Smooth muscle cell (in vitro differentiated cells): Measurements from ENCODE around the gene PKP1. TPM values are rescaled to one million over a fixed set of nuclear protein-coding genes. Genes with fewer than 3 reads are reported as not detected.

Experiments used
- DNase-seq: peaks from one replicate; lab custom pipeline; 2025; ENCODE audit not compliant: unreplicated experiment; lab: John Stamatoyannopoulos, UW
- H2AFZ ChIP-seq: fragments of 200-600 bp; sonication (generic); 2 replicates; pipeline ENCODE4 v1.6.0; 2016; ENCODE audit warnings: antibody characterized with exemption, low read depth, mild to moderate bottlenecking
- H3F3A ChIP-seq: fragments of 200-600 bp; sonication (generic); 2 replicates; pipeline ENCODE4 v1.6.0; 2017; ENCODE audit warnings: antibody characterized with exemption, low read depth
- H3K27ac ChIP-seq: fragments of 200-600 bp; sonication (generic); 2 replicates; pipeline ENCODE4 v1.5.1; 2016; ENCODE audit warnings: low read depth, mild to moderate bottlenecking
- H3K27me3 ChIP-seq: fragments of 200-600 bp; sonication (generic); 2 replicates; pipeline ENCODE4 v1.6.1; 2016; ENCODE audit warnings: low read depth, mild to moderate bottlenecking
- H3K36me3 ChIP-seq: fragments of 200-600 bp; sonication (generic); 2 replicates; pipeline ENCODE4 v1.5.1; 2016; ENCODE audit warnings: low read depth
- H3K4me1 ChIP-seq: fragments of 200-600 bp; sonication (generic); 2 replicates; pipeline ENCODE4 v1.5.1; 2016; ENCODE audit warnings: low read depth
- H3K4me2 ChIP-seq: fragments of 200-600 bp; sonication (generic); 2 replicates; pipeline ENCODE4 v1.6.0; 2016; ENCODE audit warnings: mild to moderate bottlenecking
- H3K4me3 ChIP-seq: fragments of 200-600 bp; sonication (generic); 2 replicates; pipeline ENCODE4 v1.5.1; 2016; ENCODE audit warnings: mild to moderate bottlenecking
- H3K79me2 ChIP-seq: fragments of 200-600 bp; sonication (generic); 2 replicates; pipeline ENCODE4 v1.6.0; 2016; ENCODE audit warnings: low read depth, mild to moderate bottlenecking
- H3K9ac ChIP-seq: fragments of 200-600 bp; sonication (generic); 2 replicates; pipeline ENCODE4 v1.6.0; 2016; ENCODE audit warnings: low read depth
- H3K9me3 ChIP-seq: fragments of 200-600 bp; sonication (generic); replicated peaks from 2 replicates; pipeline ENCODE4 v1.5.1; 2016; ENCODE audit warnings: low read depth
- H4K20me1 ChIP-seq: fragments of 200-600 bp; sonication (generic); 2 replicates; pipeline ENCODE4 v1.6.0; 2016; ENCODE audit warnings: low read depth
- CTCF ChIP-seq: fragments of 200-600 bp; sonication (generic); IDR thresholded peaks from 2 replicates; pipeline ENCODE4 v1.5.1; 2017; ENCODE audit warnings: borderline replicate concordance, mild to moderate bottlenecking, antibody characterized with exemption; ENCODE audit not compliant: insufficient read depth, poor library complexity, severe bottlenecking
- WGBS: methylation state at CpG from one replicate; pipeline ENCODE4 v1.1.7; 2016; ENCODE audit warnings: low lambda C conversion rate; 5-methylcytosine and 5-hydroxymethylcytosine counted together
- polyA plus RNA-seq: library from polyadenylated mRNA; unstranded; fragments of >200 nt; fragmentation: Nextera tagmentation; extraction: Ambion mirVana; gene quantifications from 2 replicates; pipeline ENCODE4 v1.2.1, GENCODE V29; 2016
- total RNA-seq: library from RNA; depleted of rRNA; stranded (reverse); fragments of >200 nt; gene quantifications from 2 replicates; pipeline ENCODE4 v1.2.3, GENCODE V29; 2014

Gene PKP1
- total and polyA plus RNA-seq, 2 experiments from 2014 or later = 26.9 to 52.5 TPM

- 75% methylated on average over 8 of the region's 8 CpGs for WGBS
- no peaks in the 10 kb centered on the region for H4K20me1 ChIP-seq
- H3K27me3 ChIP-seq = no peaks in the 10 kb centered on the region
- H3F3A ChIP-seq = peaks cover 16% of the 10 kb centered on the region
- TF ChIP-seq CTCF = no peak
- no peaks in the 10 kb centered on the region for H3K36me3 ChIP-seq
- H3K4me1 ChIP-seq = peaks cover 38% of the 10 kb centered on the region
- H3K9ac ChIP-seq = no peak overlapping the region
- no peaks in the 10 kb centered on the region for H3K9me3 ChIP-seq
- no peak overlapping the region for H3K4me2 ChIP-seq
- no peak overlapping the region for H3K27ac ChIP-seq
- no peak for DNase-seq
- no peak overlapping the region for H2AFZ ChIP-seq
- H3K4me3 ChIP-seq = no peak overlapping the region
- H3K79me2 ChIP-seq = peaks cover 20% of the 10 kb centered on the region
Measured at GRCh38 chr1:201291916-201292315, 8.6 kb downstream of the PKP1 start.

- no peaks in the 10 kb centered on the region for H4K20me1 ChIP-seq
- no peak for DNase-seq
- H3K4me3 ChIP-seq = no peak overlapping the region
- WGBS = 71% methylated on average over 2 of the region's 2 CpGs
- no peak overlapping the region for H2AFZ ChIP-seq
- peaks cover 16% of the 10 kb centered on the region for H3F3A ChIP-seq
- H3K36me3 ChIP-seq = no peaks in the 10 kb centered on the region
- H3K27ac ChIP-seq = peak overlapping the region; percentile 77
- H3K9ac ChIP-seq = no peak overlapping the region
- no peaks in the 10 kb centered on the region for H3K27me3 ChIP-seq
- peaks cover 41% of the 10 kb centered on the region for H3K4me1 ChIP-seq
- H3K4me2 ChIP-seq = peak overlapping the region; percentile 52
- H3K9me3 ChIP-seq = no peaks in the 10 kb centered on the region
- peaks cover 17% of the 10 kb centered on the region for H3K79me2 ChIP-seq
- no peak for TF ChIP-seq CTCF
Measured at GRCh38 chr1:201294876-201295275, 11.6 kb downstream of the PKP1 start.

GRCh38 chr1:201295346-201295745 is 12.0 kb downstream of the PKP1 start:
- H3K36me3 ChIP-seq = no peaks in the 10 kb centered on the region
- peak overlapping the region; percentile 11 for H3K9ac ChIP-seq
- peaks cover 41% of the 10 kb centered on the region for H3K4me1 ChIP-seq
- no peak for DNase-seq
- no peak for TF ChIP-seq CTCF
- no peak overlapping the region for H2AFZ ChIP-seq
- peak overlapping the region; percentile 77 for H3K27ac ChIP-seq
- peak overlapping the region; percentile 52 for H3K4me2 ChIP-seq
- no peak overlapping the region for H3K4me3 ChIP-seq
- WGBS = 23% methylated on average over 4 of the region's 4 CpGs
- H4K20me1 ChIP-seq = no peaks in the 10 kb centered on the region
- H3K27me3 ChIP-seq = no peaks in the 10 kb centered on the region
- peaks cover 16% of the 10 kb centered on the region for H3F3A ChIP-seq
- no peaks in the 10 kb centered on the region for H3K9me3 ChIP-seq
- peaks cover 17% of the 10 kb centered on the region for H3K79me2 ChIP-seq

GRCh38 chr1:201295861-201296260 is 12.6 kb downstream of the PKP1 start:
- Histone ChIP-seq H3K4me3 (no peak overlapping the region), H3K27me3 (no peaks in the 10 kb centered on the region), H3K9ac (peak overlapping the region; percentile 11), H3K4me1 (peaks cover 41% of the 10 kb centered on the region), H3F3A (peaks cover 16% of the 10 kb centered on the region), H3K9me3 (no peaks in the 10 kb centered on the region), H3K79me2 (peaks cover 17% of the 10 kb centered on the region), H3K27ac (peak overlapping the region; percentile 77), H4K20me1 (no peaks in the 10 kb centered on the region), H2AFZ (no peak overlapping the region), H3K36me3 (no peaks in the 10 kb centered on the region), H3K4me2 (peak overlapping the region; percentile 52)
- WGBS = 30% methylated on average over 3 of the region's 3 CpGs
- DNase-seq = no peak
- no peak for TF ChIP-seq CTCF
